Measurements from ENCODE around the gene XDH.

DNA sequence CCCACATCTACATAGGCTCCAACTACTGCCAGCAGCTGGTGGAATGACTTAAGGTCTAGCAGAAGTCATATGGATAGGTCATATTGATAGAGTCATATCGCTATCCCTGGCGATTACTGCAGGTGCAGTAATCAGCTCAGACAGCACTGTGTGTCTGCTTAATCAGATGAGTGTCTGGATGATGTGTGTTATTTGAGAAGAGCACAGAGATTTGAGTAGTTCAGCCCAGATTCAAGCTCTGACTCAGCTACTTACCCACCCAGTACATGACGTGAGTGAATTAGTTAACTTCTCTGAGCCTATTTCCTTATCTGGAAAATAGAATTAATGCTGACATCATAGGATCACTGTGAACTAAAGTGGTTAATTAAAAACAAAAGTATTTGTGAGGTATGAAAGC lies 101.6 kb downstream of the XDH start:
- TF ChIP-seq CTCF (conservative IDR thresholded peaks at IDR 0.05 in 1 of 2, IDR thresholded peaks at IDR 0.05 in 1 of 2; ENCODE audit: low read depth in 1 of 2, low read length in 2 of 2), result no peak
- TF ChIP-seq EZH2 (IDR thresholded peaks at IDR 0.05; ENCODE audit: low read length, missing control alignments), result no peak
